Common myeloid progenitor, CD34-positive (primary cell): ENCODE results near the gene LSM4.

Experiments
- CTCF ChIA-PET: fragments of 350-600 bp; sonication (Branson Sonifier 250); formaldehyde crosslinking; loops from one replicate; lab custom pipeline; 2021; ENCODE audit warnings: antibody characterized with exemption; lab: Charles Lee
- POLR2A ChIA-PET: fragments of 350-600 bp; sonication (Branson Sonifier 250); formaldehyde crosslinking; loops from one replicate; lab custom pipeline; 2021; ENCODE audit warnings: antibody characterized with exemption; lab: Charles Lee
- DNase-seq, 3 donors: peaks; one replicate each; pipeline versions ENCODE4 v3.0.0 to v3.0.0-alpha.2; 2013
- H3K27ac ChIP-seq, 2 experiments: 1 replicate in 1 of 2; 2 replicates in 1 of 2; pipeline ENCODE4 v1.7.0; 2013; ENCODE audit warnings: inconsistent platforms in 2 of 2, low read length in 2 of 2, mild to moderate bottlenecking in 2 of 2, low read depth in 1 of 2, moderate library complexity in 1 of 2; ENCODE audit not compliant: severe bottlenecking in 2 of 2, insufficient read depth in 1 of 2, poor library complexity in 1 of 2
- H3K27me3 ChIP-seq, 5 experiments: replicated peaks in 2 of 5; 1 replicate in 3 of 5; 2 replicates in 2 of 5; pipeline versions ENCODE4 v1.6.1 to v1.7.0; 2013; ENCODE audit warnings: low read length in 4 of 5, mild to moderate bottlenecking in 2 of 5, moderate library complexity in 2 of 5, inconsistent platforms in 1 of 5; ENCODE audit not compliant: insufficient read depth in 5 of 5, control insufficient read depth in 4 of 5
- H3K36me3 ChIP-seq, 4 experiments: 1 replicate in 2 of 4; 2 replicates in 2 of 4; pipeline versions ENCODE4 v1.6.1 to v1.7.0; 2013; ENCODE audit warnings: low read length in 3 of 4, control low read depth in 1 of 4, mild to moderate bottlenecking in 1 of 4; ENCODE audit not compliant: control insufficient read depth in 4 of 4, insufficient read depth in 4 of 4
- H3K4me1 ChIP-seq, 4 experiments: 1 replicate in 3 of 4; 2 replicates in 1 of 4; pipeline versions ENCODE4 v1.6.1 to v1.7.1; 2013; ENCODE audit warnings: low read length in 3 of 4, mild to moderate bottlenecking in 3 of 4, control low read depth in 1 of 4, inconsistent platforms in 1 of 4, moderate library complexity in 1 of 4; ENCODE audit not compliant: control insufficient read depth in 4 of 4, insufficient read depth in 4 of 4; ENCODE audit errors: control extremely low read depth in 1 of 4
- H3K4me3 ChIP-seq, 7 experiments: 1 replicate in 4 of 7; 2 replicates in 3 of 7; pipeline versions ENCODE4 v1.5.1 to v1.7.0; 2013; ENCODE audit warnings: mild to moderate bottlenecking in 7 of 7, low read length in 6 of 7, moderate library complexity in 6 of 7, inconsistent platforms in 2 of 7, low read depth in 2 of 7, control low read depth in 1 of 7; ENCODE audit not compliant: insufficient read depth in 4 of 7, control insufficient read depth in 1 of 7; ENCODE audit errors: extremely low read depth in 1 of 7
- H3K9me3 ChIP-seq, 5 experiments: 1 replicate in 4 of 5; 2 replicates in 1 of 5; pipeline versions ENCODE4 v1.6.1 to v1.7.1; 2013; ENCODE audit warnings: low read length in 4 of 5, mild to moderate bottlenecking in 2 of 5, inconsistent platforms in 1 of 5, low read depth in 1 of 5, moderate library complexity in 1 of 5; ENCODE audit not compliant: control insufficient read depth in 4 of 5, insufficient read depth in 2 of 5; ENCODE audit errors: control extremely low read depth in 1 of 5
- WGBS: methylation state at CpG from one replicate; pipeline ENCODE4 v1.1.5; 2013; ENCODE audit not compliant: insufficient coverage; 5-methylcytosine and 5-hydroxymethylcytosine counted together

Gene LSM4

GRCh38 chr19:18297308-18297707 is 25.6 kb downstream of the LSM4 start:
- Histone ChIP-seq H3K27me3 (no peaks in the 10 kb centered on the region), H3K27ac (no peak overlapping the region), H3K4me1 (peaks cover 0 to 26% (median 15%) of the 10 kb centered on the region in 4 experiments), H3K9me3 (no peaks in the 10 kb centered on the region), H3K4me3 (no peak overlapping the region), H3K36me3 (no peaks in the 10 kb centered on the region)
- 100% methylated on average over 3 of the region's 4 CpGs for WGBS
- no peak for DNase-seq
- ChIA-PET POLR2A (interaction anchor here (1.7 kb wide), 1 partner anchor 16 kb away, joined by 3 read pairs; the partner anchor contains the start of gene JUND), CTCF (no interaction called here)

DNA sequence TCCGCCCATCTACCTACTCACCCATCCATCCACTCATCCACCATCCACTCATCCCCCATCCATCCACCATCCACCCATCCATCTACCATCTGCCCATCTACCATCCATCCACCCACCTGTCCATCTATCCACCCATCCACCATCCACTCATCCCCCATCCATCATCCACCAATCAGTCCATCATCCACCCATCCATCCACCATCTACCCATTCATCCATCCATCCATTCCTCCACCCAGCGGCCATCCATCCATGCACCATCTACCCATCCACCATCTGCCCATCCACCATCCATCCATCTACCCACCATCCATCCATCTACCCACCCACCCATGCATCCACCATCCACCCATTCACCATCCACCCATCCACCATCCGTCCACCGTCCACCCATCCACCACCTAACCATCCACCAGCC is 27.8 kb downstream of the LSM4 start:
- POLR2A ChIA-PET, result interaction anchor here (6.1 kb wide), 1 partner anchor 14 kb away, joined by 145 read pairs; the partner anchor contains the start of gene JUND
- no peak for DNase-seq
- no peaks in the 10 kb centered on the region for H3K9me3 ChIP-seq
- H3K4me3 ChIP-seq, result no peak overlapping the region
- H3K36me3 ChIP-seq, result no peaks in the 10 kb centered on the region
- H3K4me1 ChIP-seq, result peaks cover under 1 to 39% (median 32%) of the 10 kb centered on the region in 4 experiments
- no peak overlapping the region for H3K27ac ChIP-seq
- 94% methylated on average over 4 of the region's 4 CpGs for WGBS
- CTCF ChIA-PET, result no interaction called here
- H3K27me3 ChIP-seq, result no peaks in the 10 kb centered on the region

DNA sequence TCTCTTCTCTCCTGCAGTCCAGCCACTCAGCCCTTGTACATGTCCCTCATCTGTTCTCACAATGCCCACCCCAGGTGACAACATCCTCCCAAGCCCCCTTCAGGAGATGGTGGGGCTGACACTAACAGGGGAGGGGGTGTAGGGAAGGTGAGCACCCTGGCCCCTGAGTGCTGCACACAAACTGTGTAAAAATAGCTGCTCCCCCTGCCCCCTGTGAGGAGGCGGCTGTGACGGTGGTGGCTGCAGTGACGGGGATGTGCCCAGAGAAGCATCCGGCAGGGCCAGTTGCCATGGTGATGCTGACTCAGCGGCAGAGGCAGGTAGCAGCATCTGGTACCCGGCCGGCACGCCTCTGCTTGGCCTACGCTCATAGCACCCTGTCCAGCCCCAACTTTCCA is 28.4 kb downstream of the LSM4 start:
- Histone ChIP-seq H3K9me3 (no peaks in the 10 kb centered on the region), H3K4me3 (no peak overlapping the region), H3K27ac (no peak overlapping the region), H3K36me3 (no peaks in the 10 kb centered on the region), H3K4me1 (peaks cover 4 to 45% (median 37%) of the 10 kb centered on the region in 4 experiments), H3K27me3 (no peaks in the 10 kb centered on the region)
- DNase-seq, result peak in 2 of 3 donors; percentile 82 to 85
- CTCF ChIA-PET, result interaction anchor here (4.1 kb wide), 1 partner anchor 10 kb away, joined by 14 read pairs; no protein-coding TSS in a partner anchor
- POLR2A ChIA-PET, result interaction anchor here (6.1 kb wide), 1 partner anchor 14 kb away, joined by 145 read pairs; the partner anchor contains the start of gene JUND
- WGBS, result 61% methylated on average over 6 of the region's 9 CpGs

DNA sequence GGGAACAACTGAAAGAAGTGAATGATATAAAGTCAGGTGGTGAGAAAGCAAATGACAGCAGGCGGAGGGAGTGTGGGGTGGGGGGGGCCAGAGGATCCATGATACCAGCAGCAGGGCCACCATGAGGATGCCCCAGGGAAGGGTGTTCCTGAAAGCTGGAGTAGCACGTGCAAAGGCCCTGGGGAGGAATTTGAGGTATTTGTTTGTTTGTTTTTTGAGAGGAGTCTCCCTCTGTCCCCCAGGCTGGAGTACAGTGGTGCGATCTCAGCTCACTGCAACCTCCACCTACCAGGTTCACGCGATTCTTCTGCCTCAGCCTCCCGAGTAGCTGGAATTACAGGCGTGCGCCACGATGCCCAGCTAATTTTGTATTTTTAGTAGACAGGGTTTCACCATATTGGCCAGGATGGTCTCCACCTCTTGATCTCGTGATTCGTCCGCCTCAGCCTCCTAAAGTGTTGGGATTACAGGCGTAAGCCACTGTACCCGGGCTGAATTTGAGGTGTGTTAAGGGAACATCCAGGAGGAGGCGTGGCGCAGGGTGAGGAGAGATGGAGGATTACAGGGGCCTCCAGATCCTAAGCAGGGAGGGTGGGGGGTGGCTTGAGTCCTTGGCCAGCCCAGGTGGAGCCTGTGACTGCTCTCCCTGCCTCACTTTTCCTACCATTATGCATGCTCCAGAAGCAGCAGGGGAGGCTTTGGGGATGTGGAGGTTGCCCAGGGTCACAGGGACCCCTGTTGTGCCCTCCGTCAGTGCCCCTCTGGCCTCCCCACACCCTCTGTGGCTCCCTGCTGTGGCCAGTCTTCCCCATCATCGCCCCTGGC is 29.0 kb downstream of the LSM4 start:
- WGBS, result 92% methylated on average over 13 of the region's 18 CpGs
- Histone ChIP-seq H3K27ac (peak overlapping the region in 1 of 2 experiments; percentile 95), H3K9me3 (no peaks in the 10 kb centered on the region), H3K36me3 (no peaks in the 10 kb centered on the region), H3K4me3 (peak overlapping the region in 3 of 7 experiments; percentile 77 to 90 (median 79)), H3K4me1 (peaks cover 4 to 51% (median 37%) of the 10 kb centered on the region in 4 experiments), H3K27me3 (no peaks in the 10 kb centered on the region)
- ChIA-PET CTCF (interaction anchor here (0.6 to 5.2 kb wide), 7 partner anchors 8 to 95 kb away, joined by 3 to 52 read pairs (median 9); partner anchors contain the start of gene JUND), POLR2A (interaction anchor here (2.7 to 6.1 kb wide), 2 partner anchors 11 to 13 kb away, joined by 31 to 145 read pairs; partner anchors contain the start of gene JUND)
- DNase-seq, result no peak

- Histone ChIP-seq H3K9me3 (no peaks in the 10 kb centered on the region), H3K4me1 (peaks cover 4 to 58% (median 39%) of the 10 kb centered on the region in 4 experiments), H3K36me3 (no peaks in the 10 kb centered on the region), H3K4me3 (peak overlapping the region; percentile 44 to 90 (median 77)), H3K27ac (peak overlapping the region; percentile 77 to 95), H3K27me3 (no peaks in the 10 kb centered on the region)
- CTCF ChIA-PET, result interaction anchor here (0.6 to 5.2 kb wide), 13 partner anchors 9 to 196 kb away, joined by 3 to 52 read pairs (median 4); partner anchors contain the start of genes JUND and LSM4
- WGBS, result 14% methylated on average over 25 of the region's 31 CpGs
- POLR2A ChIA-PET, result interaction anchor here (0.7 to 6.1 kb wide), 4 partner anchors 12 to 278 kb away, joined by 4 to 145 read pairs (median 25); partner anchors contain the start of gene JUND
- peak in 2 of 3 donors; percentile 62 to 66 for DNase-seq
Measured at GRCh38 chr19:18292810-18293641, 29.9 kb downstream of the LSM4 start.

- Histone ChIP-seq H3K27me3 (no peaks in the 10 kb centered on the region), H3K4me3 (peak overlapping the region; percentile 44 to 90 (median 77)), H3K27ac (peak overlapping the region; percentile 77 to 95), H3K4me1 (peaks cover 4 to 64% (median 40%) of the 10 kb centered on the region in 4 experiments), H3K9me3 (no peaks in the 10 kb centered on the region), H3K36me3 (no peaks in the 10 kb centered on the region)
- ChIA-PET POLR2A (interaction anchor here (0.7 to 6.1 kb wide), 6 partner anchors 9 to 279 kb away, joined by 4 to 145 read pairs (median 22); partner anchors contain the start of genes JUND and LSM4), CTCF (interaction anchor here (0.8 to 5.2 kb wide), 11 partner anchors 10 to 51 kb away, joined by 3 to 52 read pairs (median 7); partner anchors contain the start of genes JUND and LSM4)
- peak in 2 of 3 donors; percentile 34 to 63 for DNase-seq
- 0% methylated on average over 9 of the region's 20 CpGs for WGBS
Measured at GRCh38 chr19:18292462-18292809, 30.4 kb downstream of the LSM4 start.
